Inflammatory macrophage treated with lipopolysaccharide for 1 hour (primary cell): Measurements from ENCODE around the gene UBE3B.
"Not testable (repeated sequence)": the region's sequence is repeated elsewhere in the genome, so short reads cannot be mapped to it uniquely, and the experiment has no call there.

Source experiments
- DNase-seq, 2 donors: peaks; one replicate each; pipeline ENCODE4 v3.0.0-alpha.2; 2020 to 2022

Gene UBE3B

GRCh38 chr12:109477185-109477962 lies at the start of gene UBE3B, which contains the start of gene KCTD10:
UBE3B (plus strand) TSS chr12:109477634; CDS start chr12:109483552, 5,918 bp downstream.
KCTD10 (minus strand) TSS chr12:109477300; CDS start chr12:109477262, 38 bp downstream.
- DNase-seq, result peak; percentile 87 to 95

- peak; percentile 59 to 90 for DNase-seq
Observed at GRCh38 chr12:109428037-109428629, 49.3 kb upstream of the UBE3B start.

- not testable (repeated sequence) for DNase-seq
Observed at GRCh38 chr12:109428804-109429203, 48.6 kb upstream of the UBE3B start.

- DNase-seq, result no peak
Observed at GRCh38 chr12:109430244-109430643, 47.2 kb upstream of the UBE3B start.

GRCh38 chr12:109432431-109432830 lies 45.0 kb upstream of the UBE3B start:
- DNase-seq, result no peak

GRCh38 chr12:109432842-109433304 lies 44.6 kb upstream of the UBE3B start:
- peak; percentile 45 to 76 for DNase-seq

GRCh38 chr12:109433618-109434017 lies 43.8 kb upstream of the UBE3B start:
- DNase-seq, result no peak

GRCh38 chr12:109434582-109434981 lies 42.9 kb upstream of the UBE3B start:
- no peak for DNase-seq

GRCh38 chr12:109435428-109436187 lies 41.8 kb upstream of the UBE3B start:
- no peak for DNase-seq

GRCh38 chr12:109436188-109436560 lies 41.3 kb upstream of the UBE3B start:
- no peak for DNase-seq

GRCh38 chr12:109439181-109439580 lies 38.3 kb upstream of the UBE3B start:
- DNase-seq, result no peak

- DNase-seq, result not testable (repeated sequence)
Observed at GRCh38 chr12:109439951-109440350, 37.5 kb upstream of the UBE3B start.

- no peak for DNase-seq
Observed at GRCh38 chr12:109440851-109441490, 36.5 kb upstream of the UBE3B start.

- no peak for DNase-seq
Observed at GRCh38 chr12:109443794-109444193, 33.6 kb upstream of the UBE3B start.

GRCh38 chr12:109444259-109444658 lies 33.2 kb upstream of the UBE3B start:
- DNase-seq, result no peak

GRCh38 chr12:109445191-109445609 lies 32.2 kb upstream of the UBE3B start:
- DNase-seq, result no peak

- DNase-seq, result no peak
Observed at GRCh38 chr12:109446869-109447268, 30.6 kb upstream of the UBE3B start.

- no peak for DNase-seq
Observed at GRCh38 chr12:109447482-109447881, 30.0 kb upstream of the UBE3B start.

GRCh38 chr12:109448272-109448671 lies 29.2 kb upstream of the UBE3B start:
- no peak for DNase-seq

GRCh38 chr12:109448707-109449390 lies 28.6 kb upstream of the UBE3B start:
- no peak for DNase-seq

- no peak for DNase-seq
Observed at GRCh38 chr12:109449845-109450532, 27.4 kb upstream of the UBE3B start.

GRCh38 chr12:109450980-109451379 lies 26.5 kb upstream of the UBE3B start:
- DNase-seq, result no peak
